ENCODE measurements around the gene RBPJ. TPM values are rescaled to one million over a fixed set of nuclear protein-coding genes. Genes with fewer than 3 reads are reported as not detected.

The RBPJ gene
- total RNA-seq, 1 experiment from 2014 or later, result 33.7 TPM

DNA sequence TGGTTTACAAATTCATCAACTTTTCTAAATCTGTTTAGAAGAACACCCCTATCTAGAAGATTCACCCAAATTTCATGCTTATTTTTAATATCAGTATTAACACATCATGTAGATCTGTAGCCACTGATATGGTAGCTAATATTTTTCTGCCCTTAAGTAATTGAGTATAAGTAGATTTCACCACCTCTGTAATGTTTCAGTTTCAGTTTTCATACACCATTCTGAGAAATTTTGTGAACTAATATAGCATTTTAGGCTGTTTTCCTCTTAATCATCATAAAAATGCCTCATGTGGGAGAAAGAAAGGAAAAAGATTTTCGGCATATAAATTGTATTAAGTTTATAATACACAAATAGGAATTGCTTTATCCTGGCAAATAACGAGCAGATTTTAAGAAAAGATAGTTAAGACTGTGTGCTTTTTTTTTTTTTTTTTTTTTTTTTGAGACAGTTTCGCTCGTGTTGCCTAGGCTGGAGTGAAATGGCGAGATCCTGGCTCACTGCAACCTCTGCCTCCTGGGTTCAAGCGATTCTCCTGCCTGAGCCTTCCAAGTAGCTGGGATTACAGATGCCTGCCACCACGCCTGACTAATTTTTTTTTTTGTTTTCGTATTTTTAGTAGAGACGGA, 21.4 kb upstream of the RBPJ start:
- in situ Hi-C loops (cut with HindIII; ENCODE audit: low pct_unique_long_range_greater_than_20kb, low sequenced_read_pairs), result no loop called here
- ATAC-seq, result no peak

DNA sequence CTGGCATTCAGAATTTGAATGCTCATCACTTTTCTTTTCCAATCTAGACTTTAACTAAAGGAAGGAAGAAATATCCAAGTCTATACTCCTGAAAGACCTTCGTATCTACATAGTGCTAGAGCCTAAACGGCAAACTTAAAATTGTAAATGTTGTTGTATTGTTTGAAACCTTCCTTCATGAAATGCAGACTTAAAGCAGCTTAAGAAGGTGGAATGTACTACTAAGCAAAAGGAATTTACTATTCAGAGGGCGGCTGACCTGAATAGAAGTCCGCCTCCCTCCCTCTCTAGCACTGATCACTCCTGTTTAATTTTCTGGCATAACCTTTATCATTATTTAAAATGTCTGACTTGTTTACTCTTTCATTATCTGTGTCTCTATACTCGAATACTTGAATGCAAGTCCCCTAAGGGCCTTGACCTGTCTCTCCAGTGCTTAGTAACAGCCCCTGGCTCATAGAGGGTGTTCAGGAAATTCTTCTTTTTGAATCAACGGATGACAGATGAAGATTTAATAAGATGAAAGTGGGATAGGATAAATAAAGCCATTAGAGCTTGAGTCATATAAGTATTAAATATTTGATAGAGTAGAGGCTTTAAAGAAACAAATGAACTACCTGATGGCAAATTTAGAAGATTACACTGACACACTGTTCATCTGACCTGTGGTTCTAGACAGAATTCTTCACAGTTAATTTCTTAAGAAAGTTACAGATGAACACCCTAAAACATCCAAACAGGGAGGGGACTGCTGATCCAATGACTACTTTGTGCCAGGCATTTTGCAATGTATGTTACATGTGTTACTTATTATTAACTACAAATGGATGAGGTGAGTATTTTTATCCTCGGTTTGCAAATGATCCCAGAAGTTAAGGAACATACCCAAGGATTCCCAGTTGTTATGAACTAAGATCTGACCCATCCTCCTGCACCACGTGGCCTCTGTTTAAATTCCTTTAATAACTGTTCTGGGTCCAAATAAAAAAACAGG, 20.2 kb upstream of the RBPJ start:
- in situ Hi-C loops (cut with HindIII; ENCODE audit: low pct_unique_long_range_greater_than_20kb, low sequenced_read_pairs), result no loop called here
- no peaks in the 10 kb centered on the region for H3K27me3 ChIP-seq (ENCODE audit: control insufficient read depth, insufficient read depth, low read length)

More for the DNA sequence above, 21.4 kb upstream of the RBPJ start:
- no peaks in the 10 kb centered on the region for H3K9me3 ChIP-seq (ENCODE audit: control insufficient read depth, insufficient read depth, low read depth, low read length)
- no peaks in the 10 kb centered on the region for H3K27me3 ChIP-seq (ENCODE audit: control insufficient read depth, insufficient read depth, low read length)
- DNase-seq (ENCODE audit: low read depth, low spot score), result no peak
- H3K36me3 ChIP-seq (ENCODE audit: control insufficient read depth, insufficient read depth, low read length), result no peaks in the 10 kb centered on the region
- POLR2A ChIA-PET, result no interaction called here
- CTCF ChIA-PET, result no interaction called here
- TF ChIP-seq SIN3A (IDR thresholded peaks at IDR 0.05; ENCODE audit: borderline replicate concordance, insufficient read depth, low read depth, low read length), result no peak
- TF ChIP-seq, protein P1, sequence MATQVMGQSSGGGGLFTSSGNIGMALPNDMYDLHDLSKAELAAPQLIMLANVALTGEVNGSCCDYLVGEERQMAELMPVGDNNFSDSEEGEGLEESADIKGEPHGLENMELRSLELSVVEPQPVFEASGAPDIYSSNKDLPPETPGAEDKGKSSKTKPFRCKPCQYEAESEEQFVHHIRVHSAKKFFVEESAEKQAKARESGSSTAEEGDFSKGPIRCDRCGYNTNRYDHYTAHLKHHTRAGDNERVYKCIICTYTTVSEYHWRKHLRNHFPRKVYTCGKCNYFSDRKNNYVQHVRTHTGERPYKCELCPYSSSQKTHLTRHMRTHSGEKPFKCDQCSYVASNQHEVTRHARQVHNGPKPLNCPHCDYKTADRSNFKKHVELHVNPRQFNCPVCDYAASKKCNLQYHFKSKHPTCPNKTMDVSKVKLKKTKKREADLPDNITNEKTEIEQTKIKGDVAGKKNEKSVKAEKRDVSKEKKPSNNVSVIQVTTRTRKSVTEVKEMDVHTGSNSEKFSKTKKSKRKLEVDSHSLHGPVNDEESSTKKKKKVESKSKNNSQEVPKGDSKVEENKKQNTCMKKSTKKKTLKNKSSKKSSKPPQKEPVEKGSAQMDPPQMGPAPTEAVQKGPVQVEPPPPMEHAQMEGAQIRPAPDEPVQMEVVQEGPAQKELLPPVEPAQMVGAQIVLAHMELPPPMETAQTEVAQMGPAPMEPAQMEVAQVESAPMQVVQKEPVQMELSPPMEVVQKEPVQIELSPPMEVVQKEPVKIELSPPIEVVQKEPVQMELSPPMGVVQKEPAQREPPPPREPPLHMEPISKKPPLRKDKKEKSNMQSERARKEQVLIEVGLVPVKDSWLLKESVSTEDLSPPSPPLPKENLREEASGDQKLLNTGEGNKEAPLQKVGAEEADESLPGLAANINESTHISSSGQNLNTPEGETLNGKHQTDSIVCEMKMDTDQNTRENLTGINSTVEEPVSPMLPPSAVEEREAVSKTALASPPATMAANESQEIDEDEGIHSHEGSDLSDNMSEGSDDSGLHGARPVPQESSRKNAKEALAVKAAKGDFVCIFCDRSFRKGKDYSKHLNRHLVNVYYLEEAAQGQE (IDR thresholded peaks at IDR 0.05; ENCODE audit: insufficient read depth in 1 of 2, low read depth in 2 of 2, low read length in 1 of 2), result no peak
- no peak for TF ChIP-seq TCF7L2 (IDR thresholded peaks at IDR 0.05; ENCODE audit: low read depth, low read length)
- TF ChIP-seq POLR2AphosphoS5 (IDR thresholded peaks at IDR 0.05; ENCODE audit: low read depth, low read length), result no peak
- no peaks in the 10 kb centered on the region for H3K4me1 ChIP-seq (ENCODE audit: control insufficient read depth, insufficient read depth, low read length)
- no TSS peak for BruUV-seq (replicated peaks)
- no peak overlapping the region for H3K27ac ChIP-seq (ENCODE audit: low read length)
- no peak overlapping the region for H3K4me3 ChIP-seq (ENCODE audit: low read depth in 2 of 2, low read length in 2 of 2)
- intact Hi-C loops (cut with micrococcal nuclease; ENCODE audit: unreplicated experiment), result no loop called here

More for the DNA sequence above, 20.2 kb upstream of the RBPJ start:
- CTCF ChIA-PET, result no interaction called here
- Histone ChIP-seq H3K36me3 (ENCODE audit: control insufficient read depth, insufficient read depth, low read length) (no peaks in the 10 kb centered on the region), H3K4me3 (ENCODE audit: low read depth in 2 of 2, low read length in 2 of 2) (no peak overlapping the region), H3K9me3 (ENCODE audit: control insufficient read depth, insufficient read depth, low read depth, low read length) (no peaks in the 10 kb centered on the region), H3K4me1 (ENCODE audit: control insufficient read depth, insufficient read depth, low read length) (no peaks in the 10 kb centered on the region), H3K27ac (ENCODE audit: low read length) (no peak overlapping the region)
- intact Hi-C loops (cut with micrococcal nuclease; ENCODE audit: unreplicated experiment), result no loop called here
- TF ChIP-seq, protein P1 (IDR thresholded peaks at IDR 0.05; ENCODE audit: insufficient read depth in 1 of 2, low read depth in 2 of 2, low read length in 1 of 2), result no peak
- TF ChIP-seq POLR2AphosphoS5 (IDR thresholded peaks at IDR 0.05; ENCODE audit: low read depth, low read length) (no peak), TCF7L2 (IDR thresholded peaks at IDR 0.05; ENCODE audit: low read depth, low read length) (no peak), SIN3A (IDR thresholded peaks at IDR 0.05; ENCODE audit: borderline replicate concordance, insufficient read depth, low read depth, low read length) (no peak)
- TF ChIP-seq, protein P2, sequence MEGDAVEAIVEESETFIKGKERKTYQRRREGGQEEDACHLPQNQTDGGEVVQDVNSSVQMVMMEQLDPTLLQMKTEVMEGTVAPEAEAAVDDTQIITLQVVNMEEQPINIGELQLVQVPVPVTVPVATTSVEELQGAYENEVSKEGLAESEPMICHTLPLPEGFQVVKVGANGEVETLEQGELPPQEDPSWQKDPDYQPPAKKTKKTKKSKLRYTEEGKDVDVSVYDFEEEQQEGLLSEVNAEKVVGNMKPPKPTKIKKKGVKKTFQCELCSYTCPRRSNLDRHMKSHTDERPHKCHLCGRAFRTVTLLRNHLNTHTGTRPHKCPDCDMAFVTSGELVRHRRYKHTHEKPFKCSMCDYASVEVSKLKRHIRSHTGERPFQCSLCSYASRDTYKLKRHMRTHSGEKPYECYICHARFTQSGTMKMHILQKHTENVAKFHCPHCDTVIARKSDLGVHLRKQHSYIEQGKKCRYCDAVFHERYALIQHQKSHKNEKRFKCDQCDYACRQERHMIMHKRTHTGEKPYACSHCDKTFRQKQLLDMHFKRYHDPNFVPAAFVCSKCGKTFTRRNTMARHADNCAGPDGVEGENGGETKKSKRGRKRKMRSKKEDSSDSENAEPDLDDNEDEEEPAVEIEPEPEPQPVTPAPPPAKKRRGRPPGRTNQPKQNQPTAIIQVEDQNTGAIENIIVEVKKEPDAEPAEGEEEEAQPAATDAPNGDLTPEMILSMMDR (IDR thresholded peaks at IDR 0.05), result no peak
- ATAC-seq (no peak), DNase-seq (ENCODE audit: low read depth, low spot score) (no peak)
- no TSS peak for BruUV-seq (replicated peaks)
- POLR2A ChIA-PET, result no interaction called here

All from Panc1 (cell line).